ENCODE results near the gene NAGK.
"Not testable (repeated sequence)": the region's sequence is repeated elsewhere in the genome, so short reads cannot be mapped to it uniquely, and the experiment has no call there.

DNA sequence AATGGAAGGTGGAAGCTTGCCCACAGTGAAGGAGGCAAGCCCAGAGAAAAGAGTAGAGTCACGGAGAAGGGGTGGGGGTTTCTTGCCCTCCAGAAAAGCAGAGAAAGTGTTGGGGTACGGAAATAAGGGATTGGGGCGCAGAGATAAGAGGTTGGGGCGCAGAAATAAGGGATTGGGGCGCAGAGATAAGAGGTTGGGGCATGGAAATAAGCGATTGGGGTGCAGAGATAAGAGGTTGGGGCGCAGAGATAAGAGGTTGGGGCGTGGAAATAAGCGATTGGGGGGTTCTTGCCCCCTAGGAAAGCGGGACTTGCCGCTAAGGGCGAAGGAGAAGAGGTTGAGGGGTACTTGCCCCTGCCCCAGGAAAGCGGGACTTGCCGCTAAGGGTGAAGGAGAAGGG is 21.0 kb downstream of the NAGK start:
- TF ChIP-seq, protein P1, sequence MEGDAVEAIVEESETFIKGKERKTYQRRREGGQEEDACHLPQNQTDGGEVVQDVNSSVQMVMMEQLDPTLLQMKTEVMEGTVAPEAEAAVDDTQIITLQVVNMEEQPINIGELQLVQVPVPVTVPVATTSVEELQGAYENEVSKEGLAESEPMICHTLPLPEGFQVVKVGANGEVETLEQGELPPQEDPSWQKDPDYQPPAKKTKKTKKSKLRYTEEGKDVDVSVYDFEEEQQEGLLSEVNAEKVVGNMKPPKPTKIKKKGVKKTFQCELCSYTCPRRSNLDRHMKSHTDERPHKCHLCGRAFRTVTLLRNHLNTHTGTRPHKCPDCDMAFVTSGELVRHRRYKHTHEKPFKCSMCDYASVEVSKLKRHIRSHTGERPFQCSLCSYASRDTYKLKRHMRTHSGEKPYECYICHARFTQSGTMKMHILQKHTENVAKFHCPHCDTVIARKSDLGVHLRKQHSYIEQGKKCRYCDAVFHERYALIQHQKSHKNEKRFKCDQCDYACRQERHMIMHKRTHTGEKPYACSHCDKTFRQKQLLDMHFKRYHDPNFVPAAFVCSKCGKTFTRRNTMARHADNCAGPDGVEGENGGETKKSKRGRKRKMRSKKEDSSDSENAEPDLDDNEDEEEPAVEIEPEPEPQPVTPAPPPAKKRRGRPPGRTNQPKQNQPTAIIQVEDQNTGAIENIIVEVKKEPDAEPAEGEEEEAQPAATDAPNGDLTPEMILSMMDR (IDR thresholded peaks at IDR 0.05; ENCODE audit: extremely low read depth in 1 of 2, insufficient read depth in 1 of 2, low read depth in 1 of 2, low read length in 2 of 2) = not testable (repeated sequence)
- TF ChIP-seq POLR2A (IDR thresholded peaks at IDR 0.05; ENCODE audit: low read depth, low read length); FOS (IDR thresholded peaks at IDR 0.05; ENCODE audit: borderline replicate concordance, insufficient read depth, low read length); POLR2AphosphoS5 (IDR thresholded peaks at IDR 0.05; ENCODE audit: insufficient read depth, low read depth, low read length); GATA2 (IDR thresholded peaks at IDR 0.05; ENCODE audit: insufficient read depth, insufficient read length, low read depth, low read length); EZH2 (IDR thresholded peaks at IDR 0.05; ENCODE audit: borderline replicate concordance, low read depth, low read length, severe bottlenecking): not testable (repeated sequence)
- TF ChIP-seq, protein P2, sequence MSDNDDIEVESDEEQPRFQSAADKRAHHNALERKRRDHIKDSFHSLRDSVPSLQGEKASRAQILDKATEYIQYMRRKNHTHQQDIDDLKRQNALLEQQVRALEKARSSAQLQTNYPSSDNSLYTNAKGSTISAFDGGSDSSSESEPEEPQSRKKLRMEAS (IDR thresholded peaks at IDR 0.05; ENCODE audit: insufficient read depth, insufficient read length) = not testable (repeated sequence)
